Fibroblast of the aortic adventitia (primary cell): Measurements from ENCODE around the gene SIAH3. TPM values are rescaled to one million over a fixed set of nuclear protein-coding genes. Genes with fewer than 3 reads are reported as not detected.
A peak's percentile ranks its signal among the peaks of the same experiment; 100 is the strongest.

Experiments
- DNase-seq: peaks from one replicate; pipeline ENCODE4 v3.0.0-alpha.2; 2010; ENCODE audit warnings: low read depth
- H3K4me3 ChIP-seq: 2 replicates; pipeline ENCODE4 v1.5.1; 2011; ENCODE audit warnings: low read depth, mild to moderate bottlenecking, control low read depth, low read length, moderate library complexity
- total RNA-seq: library from RNA; depleted of rRNA; stranded (reverse); fragments of >200 nt; gene quantifications from 2 replicates; pipeline ENCODE4 v1.2.3, GENCODE V29; 2012; ENCODE audit warnings: low replicate concordance
- TF ChIP-seq, protein P1 (sequence below): IDR thresholded peaks from 2 replicates; pipeline ENCODE4 v1.5.1; 2011; ENCODE audit warnings: mild to moderate bottlenecking, low read length, control low read depth, inconsistent platforms; ENCODE audit not compliant: insufficient read depth

Gene SIAH3
- total RNA-seq, 1 donor: not detected

DNA sequence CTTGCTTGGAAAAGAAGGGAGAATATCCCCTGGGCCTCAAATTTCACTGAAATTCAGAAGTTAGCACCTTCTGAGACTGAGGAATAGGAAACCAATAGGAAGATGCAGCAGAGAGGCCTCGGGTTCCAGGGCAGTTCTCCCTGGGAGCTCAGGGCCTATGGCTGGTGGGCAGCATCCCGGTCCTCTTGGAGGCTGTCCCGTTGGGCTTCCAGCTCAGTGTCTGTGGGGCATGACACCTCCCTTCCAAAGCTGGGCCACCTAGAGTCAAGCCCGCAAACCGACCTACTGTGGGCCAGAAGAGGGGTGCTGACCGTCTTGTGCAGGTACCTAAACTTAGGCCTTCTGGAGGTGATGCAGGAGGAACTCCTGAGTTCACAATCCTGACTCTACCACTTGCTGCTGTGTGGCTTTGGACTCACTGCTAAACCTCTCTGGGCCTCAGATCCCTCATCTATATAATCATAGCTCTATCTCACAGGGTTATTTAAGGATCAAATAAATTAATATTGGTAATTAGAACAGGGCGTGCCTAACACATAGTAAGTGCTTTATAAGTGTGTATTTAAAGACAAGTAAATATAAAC, 17.1 kb downstream of the SIAH3 start:
- TF ChIP-seq, protein P1, sequence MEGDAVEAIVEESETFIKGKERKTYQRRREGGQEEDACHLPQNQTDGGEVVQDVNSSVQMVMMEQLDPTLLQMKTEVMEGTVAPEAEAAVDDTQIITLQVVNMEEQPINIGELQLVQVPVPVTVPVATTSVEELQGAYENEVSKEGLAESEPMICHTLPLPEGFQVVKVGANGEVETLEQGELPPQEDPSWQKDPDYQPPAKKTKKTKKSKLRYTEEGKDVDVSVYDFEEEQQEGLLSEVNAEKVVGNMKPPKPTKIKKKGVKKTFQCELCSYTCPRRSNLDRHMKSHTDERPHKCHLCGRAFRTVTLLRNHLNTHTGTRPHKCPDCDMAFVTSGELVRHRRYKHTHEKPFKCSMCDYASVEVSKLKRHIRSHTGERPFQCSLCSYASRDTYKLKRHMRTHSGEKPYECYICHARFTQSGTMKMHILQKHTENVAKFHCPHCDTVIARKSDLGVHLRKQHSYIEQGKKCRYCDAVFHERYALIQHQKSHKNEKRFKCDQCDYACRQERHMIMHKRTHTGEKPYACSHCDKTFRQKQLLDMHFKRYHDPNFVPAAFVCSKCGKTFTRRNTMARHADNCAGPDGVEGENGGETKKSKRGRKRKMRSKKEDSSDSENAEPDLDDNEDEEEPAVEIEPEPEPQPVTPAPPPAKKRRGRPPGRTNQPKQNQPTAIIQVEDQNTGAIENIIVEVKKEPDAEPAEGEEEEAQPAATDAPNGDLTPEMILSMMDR: no peak
- no peak for DNase-seq
- no peak overlapping the region for H3K4me3 ChIP-seq

- TF ChIP-seq, protein P1: no peak
- H3K4me3 ChIP-seq: no peak overlapping the region
- DNase-seq: peak; percentile 66
Observed at GRCh38 chr13:45833663-45834375, 17.7 kb downstream of the SIAH3 start.

DNA sequence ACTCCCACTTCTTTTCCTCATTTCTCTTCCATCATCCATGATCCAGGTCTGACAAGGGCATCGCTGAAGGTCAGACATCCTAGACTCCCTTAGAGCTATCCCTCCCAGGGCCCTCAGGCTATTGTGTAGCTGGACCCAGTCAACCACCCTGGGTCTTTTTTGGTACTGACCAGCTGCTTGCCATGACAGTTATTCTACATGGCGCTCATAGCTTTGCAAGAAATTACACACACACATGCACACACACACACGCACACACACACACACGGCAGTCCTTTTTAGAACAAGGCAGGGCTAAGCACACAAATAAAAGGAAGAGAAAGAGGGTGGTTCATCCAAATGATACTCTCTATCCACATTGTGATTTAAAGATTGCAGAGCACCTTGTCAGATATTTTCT, 18.3 kb downstream of the SIAH3 start:
- no peak overlapping the region for H3K4me3 ChIP-seq
- TF ChIP-seq, protein P1: no peak
- DNase-seq: peak; percentile 22

DNA sequence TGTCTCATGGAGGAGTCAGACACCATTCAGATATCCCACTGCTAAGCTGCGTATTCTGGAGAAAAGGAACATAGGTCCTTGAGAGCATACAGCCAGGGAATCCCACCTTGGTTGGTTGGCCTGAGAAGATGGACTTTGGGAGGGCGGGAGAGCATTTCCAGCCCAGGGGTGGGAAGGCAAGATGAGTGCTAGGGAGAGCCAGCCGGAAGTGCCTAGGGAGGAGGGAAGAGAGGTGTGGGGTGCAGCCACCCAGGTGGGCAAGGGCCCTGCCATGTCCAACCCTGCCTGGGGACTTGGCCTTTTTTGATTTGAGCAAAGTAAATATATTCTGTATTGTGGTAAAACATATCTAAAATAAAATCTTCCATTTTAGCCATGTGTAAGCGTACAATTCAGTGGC, 19.7 kb downstream of the SIAH3 start:
- no peak overlapping the region for H3K4me3 ChIP-seq
- TF ChIP-seq, protein P1: no peak
- no peak for DNase-seq

DNA sequence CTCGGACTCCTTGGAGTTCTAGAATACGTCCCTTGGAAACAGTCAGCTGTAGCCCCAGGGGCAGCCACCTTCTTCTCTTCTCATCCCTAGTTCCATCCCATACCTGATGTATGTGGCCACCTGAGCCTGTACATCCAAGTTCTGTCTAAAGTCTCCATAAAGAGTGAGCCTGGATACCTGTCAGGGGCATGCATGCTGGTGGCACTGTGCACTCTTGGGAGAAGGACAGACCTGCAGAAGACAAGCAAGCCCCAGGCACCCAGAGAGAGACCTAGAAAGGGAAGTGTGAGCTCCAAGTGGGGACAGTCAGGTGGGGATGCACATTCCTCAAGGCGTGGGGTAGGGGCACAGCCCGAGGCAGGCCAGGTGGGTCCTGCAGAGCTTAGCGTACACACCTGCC, 21.4 kb downstream of the SIAH3 start:
- DNase-seq: no peak
- TF ChIP-seq, protein P1: no peak
- H3K4me3 ChIP-seq: no peak overlapping the region

DNA sequence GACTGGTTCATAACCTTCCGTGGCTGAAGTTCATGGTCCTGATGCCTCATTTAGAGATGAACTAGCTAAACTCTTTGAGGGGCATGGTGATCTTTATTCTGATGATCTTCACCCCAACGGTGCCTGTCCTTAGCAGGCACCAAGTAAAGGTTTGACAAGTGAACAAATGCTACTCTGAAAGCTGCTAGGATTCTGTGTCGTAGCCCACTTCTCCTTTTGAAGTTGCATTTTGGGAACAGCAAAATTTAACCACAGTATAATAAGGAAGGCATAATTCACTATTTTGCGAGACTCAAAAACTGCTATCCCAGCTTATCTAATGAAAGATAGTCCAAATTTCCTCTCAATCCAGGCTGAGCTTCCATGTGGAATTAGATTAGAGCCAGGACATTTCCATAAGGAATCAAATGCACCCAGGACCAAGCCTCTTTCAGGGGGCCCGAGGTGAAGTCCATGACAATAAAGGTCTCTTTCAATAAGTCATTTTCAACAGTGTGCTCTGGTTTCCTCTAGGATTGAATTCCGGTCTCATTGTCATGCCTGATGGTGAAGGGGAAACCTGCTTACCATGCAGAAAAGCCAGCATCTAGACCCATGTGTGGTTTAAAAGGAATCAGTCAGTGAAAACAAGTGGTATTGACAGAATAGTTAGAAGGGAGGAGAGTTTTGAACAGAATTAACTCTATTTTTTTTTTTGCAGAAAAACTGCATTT, 23.1 kb downstream of the SIAH3 start:
- DNase-seq: no peak

More for the DNA sequence above, 23.1 kb downstream of the SIAH3 start:
- H3K4me3 ChIP-seq: no peak overlapping the region
- TF ChIP-seq, protein P1: no peak
